Heart right ventricle (tissue), 16 donors: ENCODE measurements around the gene SHISAL1. TPM values are rescaled to one million over a fixed set of nuclear protein-coding genes. Genes with fewer than 3 reads are reported as not detected.

Source experiments
- ATAC-seq, 8 donors: fragments of 200-7000 bp; cut with Tn5 transposase; one replicate each; pipeline ENCODE4 v1.9.1; 2020; ENCODE audit warnings: mild to moderate bottlenecking in 8 of 8, moderate library complexity in 8 of 8, moderate number of reproducible peaks in 1 of 8
- DNase-seq, 2 donors: peaks; one replicate each; pipeline ENCODE4 v3.0.0-alpha.2; 2020
- H3K27ac ChIP-seq, 10 donors: fragments of 200-600 bp; sonication (generic) in 2 of 10; one replicate each; pipeline versions ENCODE4 v1.5.0 to v1.8.0; 2020 to 2022; ENCODE audit warnings: mild to moderate bottlenecking in 3 of 10
- H3K27me3 ChIP-seq, 7 donors: fragments of 200-600 bp; one replicate each; pipeline ENCODE4 v1.8.0; 2021 to 2022; ENCODE audit warnings: mild to moderate bottlenecking in 2 of 7
- H3K36me3 ChIP-seq, 9 donors: fragments of 200-600 bp; sonication (generic) in 1 of 9; one replicate each; pipeline versions ENCODE4 v1.5.0 to v1.8.0; 2020 to 2022; ENCODE audit warnings: mild to moderate bottlenecking in 2 of 9
- H3K4me1 ChIP-seq, 9 donors: fragments of 200-600 bp; sonication (generic) in 1 of 9; one replicate each; pipeline versions ENCODE4 v1.5.0 to v1.8.0; 2020 to 2022; ENCODE audit warnings: mild to moderate bottlenecking in 4 of 9
- H3K4me3 ChIP-seq, 10 donors: fragments of 200-600 bp; sonication (generic) in 2 of 10; one replicate each; pipeline versions ENCODE4 v1.5.0 to v1.8.0; 2020 to 2022; ENCODE audit warnings: mild to moderate bottlenecking in 7 of 10, moderate library complexity in 2 of 10
- H3K9me3 ChIP-seq, 11 donors: fragments of 200-600 bp in 10 of 11; sonication (generic) in 2 of 11; one replicate each; pipeline versions ENCODE4 v1.5.0 to v1.8.0; 2013 to 2022; ENCODE audit warnings: mild to moderate bottlenecking in 2 of 11, control low read depth in 1 of 11, moderate library complexity in 1 of 11
- CTCF ChIP-seq, 9 donors: fragments of 200-600 bp; sonication (generic) in 2 of 9; IDR thresholded peaks; one replicate each; pipeline versions ENCODE4 v1.5.0 to v1.8.0; 2021 to 2022; ENCODE audit warnings: antibody characterized with exemption in 9 of 9, mild to moderate bottlenecking in 5 of 9, moderate library complexity in 1 of 9
- WGBS, 2 donors: extraction: QIAGEN DNeasy Blood & Tissue Kit; methylation state at CpG; one replicate each; pipeline ENCODE4 v1.1.7; 2013; ENCODE audit warnings: inconsistent platforms in 1 of 2; 5-methylcytosine and 5-hydroxymethylcytosine counted together
- intact Hi-C, 10 donors: fragments of 100-400 bp; cut with DNase I; formaldehyde crosslinking; loops; one replicate each; pipeline versions ENCODE4 v1.11.1 to v1.14.2; 2022
- polyA plus RNA-seq, 2 donors: library from polyadenylated mRNA; stranded (reverse); fragments of 200-250 nt; gene quantifications; one replicate each; pipeline ENCODE4 v1.2.3, GENCODE V29; 2013
- total RNA-seq, 10 donors: library from RNA; stranded (reverse); fragmentation: NEBNext Ultra II Directional in 3 of 10; extraction: Animal tissue kit (Norgen Biotek cat#: 25700) in 3 of 10; gene quantifications; one replicate each; pipeline versions ENCODE4 v1.2.1 to v1.2.4, GENCODE V29; 2021 to 2023
- donor health status: Arrhythmogenic right ventricular cardiomyopathy.
- donor health status: ischemic (EF 13 %, LVEDD 7.1; RV severe dilation, severe dysfunction).
- donor health status: healthy with polysubstance abuse.
- donor health status: DM: no; HTN: yes; CAD: no.
- donor health status: DM: no; HTN: no; CAD: no.
- donor health status: ischemic (EF 25% LVEDD 6.9; RV normal size, moderate dysfunction).
- donor health status: ischemic (EF 25% LVEDD 5.7; RV mildly dilated, moderate dysfunction).
- donor health status: healthy.
- donor health status: DM: yes; HTN: yes; CAD: no.
- donor health status: Ischemic cardiomyopathy.
- donor health status: ischemic (EF 35%, LVEDD 5.7; RV mildly dilated, moderate dysfunction).
- donor health status: nonischemic (EF 11% LVEDD 7.7; RV severe dilation, severe dysfunction).
- donor health status: DM: yes; HTN: yes; CAD: no.
- donor health status: PGD.
- donor health status: ischemic (EF 29% LVEDD 5.4; RV normal size, mild dysfunction).
- donor health status: nonischemic (EF 23%, LVEDD 6.1; RV moderate dilation, normal function).

SHISAL1 gene
- total and polyA plus RNA-seq, 12 donors: 0.15 to 1.7 (median 0.63) TPM

- WGBS, 2 donors: 77 to 82% methylated on average over 4 of the region's 4 CpGs
- ATAC-seq (no peak), DNase-seq (peak in 1 of 2 donors; percentile 4)
- TF ChIP-seq CTCF (IDR thresholded peaks at IDR 0.05): no peak
- Histone ChIP-seq H3K4me1 (peaks cover 0 to 34% (median 16%) of the 10 kb centered on the region in 9 donors), H3K27ac (no peak overlapping the region), H3K27me3 (peaks cover 0 to 34% (median 8%) of the 10 kb centered on the region in 7 donors), H3K36me3 (no peaks in the 10 kb centered on the region), H3K4me3 (no peak overlapping the region), H3K9me3 (no peaks in the 10 kb centered on the region)
- intact Hi-C loops: no loop called here
These were observed 42.9 kb upstream of the SHISAL1 start for GRCh38 chr22:44355716-44356070.

- no peak for TF ChIP-seq CTCF (IDR thresholded peaks at IDR 0.05)
- Histone ChIP-seq H3K4me3 (no peak overlapping the region), H3K4me1 (peaks cover 0 to 24% (median 16%) of the 10 kb centered on the region in 9 donors), H3K27ac (no peak overlapping the region), H3K36me3 (no peaks in the 10 kb centered on the region), H3K27me3 (peaks cover 0 to 43% (median 8%) of the 10 kb centered on the region in 7 donors), H3K9me3 (no peaks in the 10 kb centered on the region)
- 84 to 86% methylated on average over 7 of the region's 7 CpGs for WGBS, 2 donors
- no peak for ATAC-seq
- intact Hi-C loops: no loop called here
- no peak for DNase-seq
These were observed 41.5 kb upstream of the SHISAL1 start for GRCh38 chr22:44354288-44354687.

GRCh38 chr22:44353041-44353440, 40.3 kb upstream of the SHISAL1 start:
- Histone ChIP-seq H3K27ac (no peak overlapping the region), H3K36me3 (no peaks in the 10 kb centered on the region), H3K9me3 (no peaks in the 10 kb centered on the region), H3K27me3 (peaks cover 0 to 43% (median 8%) of the 10 kb centered on the region in 7 donors), H3K4me1 (peaks cover 0 to 18% (median 12%) of the 10 kb centered on the region in 9 donors), H3K4me3 (no peak overlapping the region)
- ATAC-seq (no peak), DNase-seq (no peak)
- 93% methylated on average over 13 of the region's 13 CpGs for WGBS, 2 donors
- TF ChIP-seq CTCF (IDR thresholded peaks at IDR 0.05): no peak
- intact Hi-C loops: no loop called here

GRCh38 chr22:44352378-44353035, 39.8 kb upstream of the SHISAL1 start:
- intact Hi-C loops: no loop called here
- no peak for DNase-seq

More at GRCh38 chr22:44352378-44353035, 39.8 kb upstream of the SHISAL1 start:
- ATAC-seq: no peak
- Histone ChIP-seq H3K27ac (no peak overlapping the region), H3K4me3 (no peak overlapping the region), H3K36me3 (no peaks in the 10 kb centered on the region), H3K4me1 (peaks cover 0 to 14% (median 7%) of the 10 kb centered on the region in 9 donors), H3K27me3 (peaks cover 0 to 43% (median 8%) of the 10 kb centered on the region in 7 donors), H3K9me3 (no peaks in the 10 kb centered on the region)
- 53 to 63% methylated on average over 10 of the region's 10 CpGs for WGBS, 2 donors
- TF ChIP-seq CTCF (IDR thresholded peaks at IDR 0.05): no peak
